ENCODE data around the gene TREX2.

The TREX2 gene

DNA sequence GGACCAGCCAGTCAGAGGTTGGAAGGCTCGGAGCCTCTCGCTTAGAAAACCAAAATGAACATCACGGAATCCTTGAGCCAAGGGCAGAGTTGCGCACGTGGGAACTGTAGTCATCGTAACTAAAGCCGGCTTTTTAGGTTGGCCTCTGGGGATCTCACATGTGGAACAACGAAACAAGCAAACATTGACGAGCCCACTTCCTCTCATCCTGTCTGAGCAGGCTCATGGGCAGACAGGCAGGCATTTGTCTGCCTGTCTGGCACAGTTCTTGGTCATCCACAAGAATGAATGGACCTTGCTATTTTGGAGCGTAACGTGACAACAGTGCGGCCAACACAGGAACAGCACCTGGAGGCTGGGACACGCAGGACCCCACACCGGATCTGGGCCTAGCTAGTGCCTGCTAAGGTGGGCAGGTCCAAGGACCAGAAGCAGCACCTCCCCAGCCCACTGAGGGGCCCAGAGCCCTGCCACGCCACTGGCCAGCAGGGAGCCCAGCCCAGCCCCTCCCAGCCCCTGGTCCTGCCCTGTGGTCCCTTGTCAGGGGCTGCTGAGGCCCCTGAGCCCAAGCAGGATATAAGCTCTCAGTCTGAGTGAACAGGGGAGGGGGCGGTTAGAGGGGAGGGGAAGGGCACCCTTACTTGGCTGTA, 9.2 kb upstream of the TREX2 start:
- no peak for DNase-seq

DNA sequence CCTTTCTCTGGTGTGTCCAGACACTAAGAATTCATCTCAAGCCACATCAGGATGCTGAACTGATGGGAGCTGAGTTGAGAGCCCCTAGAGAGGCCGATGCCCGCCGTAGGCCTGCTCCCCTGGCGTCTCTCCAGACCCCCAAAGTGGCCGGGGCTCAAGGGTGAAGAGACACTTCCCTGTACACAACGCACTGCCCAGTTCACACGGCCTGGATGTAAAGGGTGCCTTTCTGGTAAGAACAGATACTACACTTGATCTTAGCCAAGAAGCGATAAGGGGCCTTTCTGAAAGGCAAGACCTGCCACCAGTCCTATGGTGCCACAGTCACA, 5.1 kb upstream of the TREX2 start:
- no peak for DNase-seq

DNA sequence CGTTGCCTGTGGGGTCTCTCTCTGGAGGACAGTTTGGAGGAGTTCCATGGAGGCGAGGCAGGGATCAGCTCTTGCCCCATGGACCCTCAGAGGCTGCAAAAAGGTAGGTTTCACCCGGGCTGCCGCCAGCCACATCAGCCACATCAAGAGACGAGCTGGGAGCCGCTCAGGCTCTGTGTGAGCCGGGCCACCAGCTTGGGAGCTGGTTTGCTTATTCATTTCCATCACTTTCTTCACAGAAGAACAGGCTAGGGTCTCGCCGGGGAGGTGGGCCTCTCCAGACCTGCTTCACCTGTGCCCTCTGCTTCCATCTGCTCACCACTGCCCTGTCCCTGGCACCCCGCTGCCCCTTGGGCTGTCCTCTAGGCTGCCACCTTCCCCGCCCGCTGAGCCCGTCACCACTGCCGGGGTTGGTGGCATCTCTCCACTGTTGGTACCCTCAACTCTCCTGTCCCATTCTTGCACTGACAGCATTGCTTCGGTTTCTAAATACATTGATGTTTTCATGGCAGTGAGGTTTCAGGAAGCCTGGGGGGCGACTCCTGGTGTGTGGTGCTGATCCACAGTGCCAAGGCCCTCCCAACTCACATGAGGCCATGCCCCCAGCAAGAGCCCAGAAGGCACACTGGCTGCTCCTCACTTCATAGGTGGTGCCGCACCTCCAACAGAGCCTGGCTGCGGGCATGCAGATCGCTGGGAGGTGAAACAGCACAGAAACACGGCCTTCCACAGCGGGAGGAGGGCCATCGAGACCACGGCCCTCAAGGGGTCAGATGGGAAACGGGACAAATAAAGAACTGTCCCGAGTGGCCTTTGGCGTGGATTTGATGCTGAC, 4.5 kb upstream of the TREX2 start:
- DNase-seq, result no peak

DNA sequence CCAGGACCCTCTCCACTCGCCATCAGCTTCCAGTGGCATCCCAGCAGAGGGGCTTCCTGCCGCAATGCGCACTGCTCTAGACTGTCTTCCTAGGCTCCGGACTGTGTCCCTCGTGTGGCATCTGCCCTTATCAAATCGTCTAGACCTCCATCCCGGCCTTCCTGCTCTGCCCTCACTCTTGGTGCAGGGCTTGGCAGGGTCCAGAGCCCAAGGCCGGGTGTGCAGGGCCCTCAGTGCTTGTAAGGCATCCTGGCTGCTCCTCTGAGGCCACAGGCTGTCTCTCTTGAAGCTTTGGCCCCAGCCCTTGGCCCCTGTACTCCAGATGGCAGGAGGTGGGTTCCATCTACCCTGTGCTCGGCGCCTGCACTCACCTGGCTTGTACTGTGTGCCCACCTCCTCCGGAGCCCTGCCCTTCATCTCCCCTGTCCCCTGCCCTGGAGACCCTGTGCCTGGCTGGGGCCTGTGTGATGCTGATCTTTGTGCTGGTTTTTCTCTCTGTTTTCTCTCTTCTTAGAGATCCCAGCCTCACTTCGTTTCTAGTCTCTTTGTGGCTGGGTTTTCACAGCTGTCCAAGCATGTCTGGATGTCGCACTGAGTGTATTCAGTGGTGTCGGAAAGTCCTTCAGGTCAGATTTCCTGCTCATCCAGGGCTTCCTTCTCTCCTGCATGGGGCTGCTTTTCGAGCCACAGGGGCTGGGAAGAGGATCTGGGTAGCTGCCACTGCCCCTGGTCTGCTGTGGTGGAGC, 3.7 kb upstream of the TREX2 start:
- no peak for DNase-seq

DNA sequence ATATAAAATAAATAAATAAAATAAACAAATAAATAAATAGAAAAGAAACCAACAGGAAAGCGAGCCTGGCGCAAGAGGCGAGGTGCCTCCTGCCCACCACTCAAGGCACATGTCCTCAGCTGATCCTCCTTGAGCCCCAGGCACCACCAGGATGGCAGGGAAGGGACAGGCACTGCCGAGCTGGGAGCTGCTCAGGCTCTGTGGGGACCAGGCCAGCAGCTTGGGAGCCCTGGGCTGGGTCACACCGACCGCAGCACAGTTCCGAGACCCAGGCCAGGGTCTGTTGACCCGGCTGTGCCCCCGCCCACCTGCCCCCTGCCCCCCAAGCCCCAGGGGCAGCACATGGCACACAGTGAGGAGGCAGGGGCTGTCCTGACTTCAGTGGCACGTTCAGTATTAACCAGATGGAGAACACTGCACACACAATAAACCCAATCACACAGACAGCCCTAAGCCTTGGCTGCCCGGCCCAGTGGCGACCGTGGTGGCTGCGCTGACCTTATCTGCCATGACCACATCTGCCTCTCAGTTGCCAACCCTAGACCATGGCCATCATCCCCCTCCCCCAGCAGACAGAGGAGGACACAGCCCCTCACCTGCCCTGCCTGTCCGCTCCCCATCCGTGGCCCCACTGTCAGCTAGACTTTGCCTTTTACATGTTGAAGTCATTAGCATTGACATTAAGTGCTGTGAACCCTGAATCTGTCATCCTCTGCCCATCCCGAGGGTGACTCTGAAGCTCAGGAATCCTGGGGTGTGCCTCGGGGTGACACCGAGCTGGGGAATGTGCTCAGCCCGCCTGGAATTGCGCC, 2.9 kb upstream of the TREX2 start:
- no peak for DNase-seq

DNA sequence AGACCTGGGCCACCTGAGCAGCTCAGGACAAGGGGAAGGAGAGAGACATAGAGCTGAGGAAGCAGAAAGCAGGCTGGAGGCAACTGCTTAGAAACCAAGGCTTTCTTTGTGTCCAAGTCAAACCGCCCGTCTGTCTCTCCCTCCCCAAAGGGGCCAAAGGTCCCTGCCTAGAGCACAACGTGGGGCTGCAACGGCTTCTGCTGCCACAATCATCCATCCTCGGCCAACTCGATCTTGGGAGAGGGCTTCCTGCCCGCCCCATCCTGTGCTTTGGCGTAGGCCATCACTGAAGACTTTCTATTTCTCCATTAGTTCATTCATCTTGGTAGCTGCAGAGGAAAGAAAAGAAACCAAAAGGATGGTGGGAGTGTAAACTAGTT, 1.7 kb upstream of the TREX2 start:
- DNase-seq, result no peak

DNA sequence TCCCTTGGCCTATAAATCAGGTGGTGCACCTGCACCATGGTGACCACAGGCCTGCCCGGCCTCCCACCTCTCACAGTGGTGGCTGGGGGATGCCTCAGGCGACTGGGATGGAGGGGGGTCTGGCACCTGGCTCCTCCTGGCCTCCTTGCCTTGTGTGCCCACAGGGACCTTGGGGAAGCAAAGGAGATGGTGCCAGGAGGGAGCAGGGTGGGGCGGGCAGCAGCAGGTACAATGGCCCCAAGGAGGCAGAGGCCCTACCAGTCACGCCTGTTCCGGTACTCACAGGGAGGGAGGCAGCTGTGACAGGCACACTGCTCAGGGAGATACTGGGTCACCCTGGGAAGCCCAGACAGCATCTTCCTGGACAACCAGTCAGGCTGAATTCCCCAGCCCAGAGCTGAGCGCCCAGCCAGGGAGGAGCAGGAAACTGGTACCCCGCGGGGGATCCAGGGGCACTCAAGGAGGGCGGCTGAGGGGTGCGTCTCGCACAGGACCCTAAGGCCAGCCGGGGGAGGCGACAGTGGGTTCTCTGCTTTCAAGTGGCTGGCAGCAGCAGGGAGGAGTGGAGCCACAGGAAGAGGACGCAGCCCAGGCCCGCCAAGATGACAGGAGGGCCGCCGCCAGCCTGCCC, 1.2 kb upstream of the TREX2 start:
- DNase-seq, result no peak

DNA sequence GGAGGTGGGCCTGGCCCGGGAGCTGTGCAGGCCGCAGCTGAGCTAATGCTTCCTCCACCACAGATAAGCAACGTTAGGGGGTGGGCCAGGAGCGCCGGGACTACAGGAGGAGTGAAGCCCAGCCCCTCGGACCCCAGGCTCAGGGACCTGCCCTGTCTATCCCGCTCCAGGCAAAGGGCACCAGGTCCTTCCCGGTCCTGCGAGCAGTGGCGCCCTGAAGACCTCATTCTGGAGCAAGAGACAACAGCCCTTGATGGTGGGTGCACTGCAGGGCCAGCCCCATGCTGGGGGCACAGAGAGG, 730 bp upstream of the TREX2 start:
- DNase-seq, result no peak

DNA sequence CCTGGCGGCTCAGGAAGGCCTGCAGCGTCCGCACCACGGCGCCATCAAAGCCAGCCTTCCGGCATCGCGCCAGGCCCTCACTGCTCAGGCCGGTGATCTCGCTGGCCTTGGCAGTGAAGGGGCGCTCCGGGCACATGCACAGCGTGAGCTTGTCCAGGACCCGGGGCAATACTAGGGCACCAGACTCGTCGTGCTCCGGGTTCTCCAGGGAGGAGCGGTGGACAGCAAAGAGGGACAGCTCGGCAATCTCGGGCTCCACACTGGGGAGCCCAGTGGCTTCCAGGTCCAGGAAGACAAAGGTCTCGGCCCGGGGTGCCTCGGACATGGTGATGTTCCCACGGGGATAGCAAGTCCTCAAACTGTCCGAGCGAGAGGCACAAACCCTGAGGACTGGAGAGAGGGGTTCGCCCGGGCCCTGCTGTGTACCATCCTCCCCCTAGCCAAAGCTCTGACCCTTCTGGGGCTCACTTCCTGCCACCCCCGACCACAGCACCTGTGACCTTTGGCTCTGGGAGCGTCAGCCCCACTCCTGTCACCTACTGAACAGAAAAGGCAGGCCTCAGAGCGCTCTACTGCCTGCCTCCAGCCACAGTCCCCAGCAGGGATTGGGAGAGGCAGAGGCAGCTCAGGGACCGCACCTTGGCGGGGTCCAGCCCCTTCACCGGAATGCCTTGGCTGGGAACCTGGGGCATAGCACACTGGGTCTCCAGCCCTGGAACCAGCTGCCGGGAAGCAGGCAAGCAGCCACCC, 575 bp downstream of the TREX2 start:
- DNase-seq, result no peak

DNA sequence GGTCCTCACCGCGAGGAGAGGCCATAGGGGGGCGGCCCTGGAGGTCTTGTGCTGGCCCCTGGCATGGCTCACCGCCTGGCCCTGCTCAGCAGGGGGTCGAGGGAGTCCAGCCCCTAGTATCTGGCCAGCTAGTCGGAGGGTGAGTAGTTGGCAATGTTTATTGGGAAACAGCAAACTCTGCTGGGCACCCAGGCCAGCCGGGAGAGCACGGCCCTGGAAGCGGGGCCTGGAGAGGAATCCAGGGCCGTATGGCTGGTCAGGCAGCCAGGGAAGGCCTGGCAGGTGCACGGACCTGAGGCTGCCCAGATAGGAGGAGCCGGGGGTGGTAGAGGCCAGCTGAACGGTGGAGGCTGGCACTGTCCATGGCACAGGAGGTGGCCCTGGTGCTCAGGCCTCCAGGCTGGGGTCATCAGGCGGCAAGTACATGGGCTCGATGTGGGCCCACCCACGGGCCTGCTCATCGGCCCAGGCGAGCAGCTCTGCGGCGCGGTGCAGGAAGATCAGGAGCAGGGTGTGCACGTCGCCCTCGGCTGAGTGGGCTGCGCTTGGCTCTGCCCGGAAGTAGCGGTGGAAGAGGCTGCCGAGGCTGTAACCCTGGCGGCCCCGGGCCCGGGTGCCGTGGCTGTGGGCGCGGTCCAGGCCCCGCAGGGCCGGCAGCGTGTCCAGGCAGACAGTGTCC, 1.4 kb downstream of the TREX2 start:
- DNase-seq, result no peak

DNA sequence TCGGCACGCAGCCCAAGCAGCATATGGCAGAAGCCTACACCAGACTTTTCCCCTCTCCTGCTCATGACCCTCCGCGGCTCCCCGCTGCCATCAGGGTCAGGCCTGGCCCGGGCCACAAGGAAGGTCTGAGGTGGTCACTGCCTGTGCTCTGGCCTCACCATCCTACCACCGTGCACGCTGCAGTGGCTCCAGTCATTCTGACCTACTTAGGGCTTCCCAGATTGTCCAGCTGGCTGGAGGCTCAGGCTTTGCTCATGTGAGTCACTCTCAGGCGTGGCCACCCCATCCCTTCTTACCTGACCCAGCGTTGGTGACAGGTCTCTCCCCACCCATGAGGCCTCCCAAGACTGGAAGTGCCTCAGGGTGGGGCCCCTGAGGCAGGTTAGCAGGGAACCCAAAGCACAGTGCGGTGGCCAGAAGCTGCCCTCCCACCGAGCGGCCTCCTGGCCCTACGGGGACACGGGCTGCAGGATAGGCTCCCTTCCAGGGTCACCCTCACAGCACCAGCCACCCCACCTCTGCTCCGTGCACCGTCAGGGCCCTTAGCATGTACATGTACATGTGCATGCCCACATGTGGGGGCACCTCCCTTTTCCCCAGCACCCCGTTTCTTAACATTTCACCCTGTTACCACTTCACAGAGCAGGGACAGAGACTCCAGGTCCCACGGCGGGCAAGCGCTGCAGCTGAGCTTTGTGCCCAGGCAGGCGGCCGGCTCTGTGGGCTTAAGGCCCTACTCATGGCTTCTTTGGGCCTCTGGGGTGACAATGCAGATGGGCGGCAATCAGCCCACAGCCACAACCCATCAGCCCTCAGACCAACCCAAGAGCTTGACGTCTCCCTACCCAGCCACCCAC, 2.2 kb downstream of the TREX2 start:
- no peak for DNase-seq

DNA sequence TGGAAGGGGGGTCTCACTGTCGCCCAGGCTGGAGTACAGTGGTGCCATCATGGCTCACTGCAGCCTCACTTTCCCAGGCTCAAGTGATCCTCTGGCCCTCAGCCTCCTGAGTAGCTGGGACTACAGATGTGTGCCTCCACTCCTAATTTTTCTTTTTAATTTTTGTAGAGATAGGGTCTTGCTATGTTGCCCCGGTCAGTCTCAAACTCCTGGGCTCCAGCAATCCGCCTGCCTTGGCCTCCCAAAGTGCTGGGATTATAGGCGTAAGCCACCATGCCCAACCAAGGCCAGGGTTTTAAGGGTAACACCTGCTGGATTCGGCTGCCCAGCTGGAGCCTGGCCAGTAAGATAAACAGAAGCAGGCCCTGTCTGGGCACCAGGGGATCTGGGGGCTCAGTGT, 3.4 kb downstream of the TREX2 start:
- DNase-seq, result no peak

DNA sequence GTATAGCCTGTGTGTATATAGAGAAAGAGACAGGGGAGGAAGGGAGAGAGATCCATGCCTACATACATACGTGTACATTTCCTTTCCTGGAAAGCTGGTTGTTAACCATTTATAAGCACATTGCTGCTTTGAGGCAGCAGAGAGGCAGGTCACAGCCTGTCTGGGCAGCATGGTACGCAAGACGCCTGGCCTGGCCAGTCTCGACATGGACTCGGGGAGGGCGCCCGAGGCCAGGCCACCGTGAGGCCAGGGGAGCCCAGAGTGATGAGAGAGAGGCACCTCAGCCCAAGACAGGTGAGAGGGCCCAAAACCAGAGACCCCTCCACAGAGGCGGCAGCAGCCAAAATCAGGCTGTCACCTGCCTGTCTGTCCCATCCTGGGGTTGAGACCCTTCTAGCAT, 3.9 kb downstream of the TREX2 start:
- no peak for DNase-seq

DNA sequence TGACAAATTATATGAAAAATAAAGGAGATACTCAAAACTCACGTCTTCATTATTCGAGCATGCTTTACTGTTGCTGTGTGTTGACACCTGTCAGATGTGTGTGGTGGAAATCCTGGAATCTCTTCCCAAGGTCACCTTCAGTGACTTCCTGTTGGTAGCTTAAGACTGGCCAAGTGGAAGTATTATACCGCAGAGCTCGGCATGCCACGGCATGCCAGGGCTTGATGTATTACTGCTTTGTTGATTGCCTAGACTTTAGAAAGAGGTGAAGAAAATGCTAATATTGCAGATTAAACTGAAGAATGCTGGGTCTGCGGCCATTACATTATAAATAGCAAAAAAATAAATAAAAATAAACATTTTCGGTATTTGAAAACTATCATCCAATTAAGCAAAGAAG, 4.6 kb downstream of the TREX2 start:
- no peak for DNase-seq

DNA sequence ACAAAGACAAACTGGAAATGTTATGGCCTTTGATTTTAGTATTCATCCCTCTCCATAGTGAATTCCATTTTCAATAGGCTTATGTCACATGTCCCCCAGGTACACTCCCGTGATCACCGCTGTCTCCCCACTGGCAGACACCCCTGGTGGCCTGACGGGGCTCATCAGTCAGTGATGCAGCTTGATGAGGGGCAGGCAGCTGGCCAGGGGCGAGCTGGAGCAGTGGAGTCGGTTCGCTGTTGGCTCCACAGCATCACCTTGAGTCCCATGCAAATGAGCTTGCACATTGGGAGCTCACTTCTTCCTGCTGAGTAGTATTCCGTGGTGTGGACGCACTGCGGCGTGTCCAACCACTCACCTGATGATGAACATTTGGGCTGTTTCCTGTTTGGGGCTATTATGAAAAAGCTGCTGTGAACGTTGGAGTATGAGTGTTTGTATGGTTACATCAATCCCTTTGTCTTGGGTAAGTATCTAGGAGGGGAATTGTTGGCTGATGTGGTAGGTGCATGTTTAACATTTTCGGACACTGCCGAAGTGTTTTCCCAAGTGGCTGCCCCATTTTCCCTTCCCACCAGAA, 5.2 kb downstream of the TREX2 start:
- DNase-seq, result no peak

DNA sequence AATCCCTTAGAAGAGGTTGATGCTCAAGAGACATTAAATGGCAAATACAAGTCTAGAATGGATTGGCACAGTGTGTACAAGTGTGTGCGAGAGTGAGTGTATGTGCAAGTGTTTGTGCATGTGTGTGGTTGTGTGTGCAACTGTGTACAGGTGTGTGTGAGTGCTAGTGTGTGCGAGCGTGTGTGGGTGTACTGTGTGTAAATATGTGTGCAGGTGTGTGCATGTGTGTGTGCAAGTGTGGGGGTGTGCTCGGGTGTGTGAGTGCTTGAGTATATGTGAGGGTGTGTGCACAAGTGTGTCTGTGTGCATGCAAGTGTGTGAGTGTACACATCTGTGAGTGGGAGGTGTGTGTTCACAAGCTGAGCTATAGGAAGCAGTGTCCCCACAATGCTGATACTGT, 5.9 kb downstream of the TREX2 start:
- DNase-seq, result no peak

DNA sequence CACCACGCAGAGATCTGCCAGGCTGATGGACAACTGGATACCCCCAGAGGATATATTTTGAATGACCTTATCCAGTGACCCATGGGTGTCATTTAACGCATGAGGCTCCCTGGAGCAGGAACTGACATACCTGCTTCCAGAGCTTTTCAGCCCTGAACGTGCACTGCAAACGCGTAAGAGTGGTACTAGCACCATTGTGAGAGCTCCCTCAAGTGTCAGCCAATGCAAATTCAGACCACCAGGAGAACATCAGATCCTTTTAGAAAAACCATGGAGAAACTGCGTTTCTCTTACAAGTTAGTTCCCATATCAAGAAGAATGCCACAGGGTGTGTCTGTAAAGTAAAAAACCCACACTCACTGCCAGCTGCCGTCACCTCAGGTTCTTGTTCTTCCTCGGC, 7.3 kb downstream of the TREX2 start:
- DNase-seq, result no peak

DNA sequence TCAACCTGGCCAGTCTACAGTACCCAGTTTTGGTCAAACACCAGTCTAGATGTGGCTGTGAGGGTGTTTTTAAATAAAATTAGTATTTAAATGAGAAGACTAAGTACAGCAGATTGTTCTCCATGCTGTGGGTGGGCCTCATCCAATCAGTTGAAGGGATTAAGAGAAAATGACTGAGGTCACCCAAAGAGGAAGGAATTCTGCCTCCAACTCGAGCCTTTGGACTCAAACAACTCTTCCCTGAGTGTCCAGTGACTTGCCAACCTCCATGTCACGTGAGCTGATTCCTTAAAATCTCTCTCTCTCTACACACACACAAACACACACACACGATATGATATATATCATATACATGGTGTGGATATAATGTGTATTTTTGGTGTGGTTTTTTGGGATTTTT, 10.0 kb downstream of the TREX2 start:
- DNase-seq, result no peak

DNA sequence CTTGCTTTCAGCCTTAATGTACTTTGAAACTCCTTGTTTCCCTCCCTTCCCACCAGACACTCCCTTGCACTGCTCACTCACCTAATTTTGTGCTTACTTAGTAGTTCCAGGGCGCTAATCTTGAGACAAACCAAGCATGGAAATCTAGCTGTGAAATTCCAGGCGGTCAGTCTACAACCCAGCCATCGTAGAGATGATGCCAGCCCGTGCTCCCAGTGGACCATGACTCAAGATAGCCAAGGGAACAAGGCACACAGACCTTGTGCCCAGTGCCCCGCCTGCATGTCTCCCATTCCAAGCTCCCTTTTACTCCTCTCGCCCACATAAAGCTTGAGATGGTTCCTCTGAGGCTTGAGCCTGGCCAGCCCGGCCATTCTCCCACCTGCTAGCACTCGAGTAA, 11.1 kb downstream of the TREX2 start:
- no peak for DNase-seq

DNA sequence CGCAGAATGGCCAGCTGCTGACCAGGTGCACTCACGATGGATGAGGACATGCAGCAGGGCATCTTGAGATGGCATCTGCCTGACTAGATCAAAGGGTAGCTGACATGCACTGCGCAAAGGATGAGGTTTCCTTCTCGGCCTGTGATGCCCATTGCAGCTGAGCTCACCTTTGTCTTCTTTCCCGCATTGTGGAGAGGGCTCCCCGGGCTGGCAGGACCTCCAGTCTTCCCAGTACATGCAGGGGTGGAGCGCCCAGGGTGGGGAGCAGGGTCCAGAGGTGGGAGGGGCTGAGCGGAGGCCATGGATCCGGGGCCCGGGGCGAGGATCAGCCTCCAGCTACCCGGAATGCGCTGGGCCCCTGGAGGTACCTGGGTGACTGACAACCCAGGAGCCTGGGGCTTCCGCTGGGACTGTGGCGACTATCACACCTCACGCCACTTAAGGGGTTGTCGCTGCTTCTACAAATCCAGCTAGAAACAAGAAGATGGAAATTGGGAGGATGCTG, 12.0 kb downstream of the TREX2 start:
- DNase-seq, result no peak
